OCI-LY1 (cell line): ENCODE results near the gene CLTCL1.

Experiments
- H2AFZ ChIP-seq: fragments of 200-600 bp; sonication (generic), shearing (Covaris generic); 2 replicates; pipeline ENCODE4 v1.6.0; 2014; ENCODE audit warnings: antibody characterized with exemption, mild to moderate bottlenecking, low read length
- H3F3A ChIP-seq: fragments of 200-600 bp; sonication (generic), shearing (Covaris generic); 2 replicates; pipeline ENCODE4 v1.6.0; 2014; ENCODE audit warnings: mild to moderate bottlenecking, antibody characterized with exemption, low read length, moderate library complexity; ENCODE audit not compliant: insufficient read depth
- H3K27ac ChIP-seq: fragments of 200-600 bp; sonication (generic); 2 replicates; pipeline ENCODE4 v1.5.1; 2014; ENCODE audit warnings: low read length, mixed run types, mild to moderate bottlenecking, low read depth; ENCODE audit not compliant: poor library complexity, severe bottlenecking
- H3K27me3 ChIP-seq: fragments of 200-600 bp; sonication (generic); 2 replicates; pipeline ENCODE4 v1.6.0; 2014; ENCODE audit warnings: antibody characterized with exemption, mild to moderate bottlenecking, low read length, moderate library complexity; ENCODE audit not compliant: insufficient read depth
- H3K36me3 ChIP-seq: fragments of 200-600 bp; sonication (generic); 2 replicates; pipeline ENCODE4 v1.6.1; 2014; ENCODE audit warnings: mild to moderate bottlenecking, antibody characterized with exemption, low read length, moderate library complexity, mixed read lengths; ENCODE audit not compliant: insufficient read depth
- H3K4me1 ChIP-seq: fragments of 200-600 bp; sonication (generic); 2 replicates; pipeline ENCODE4 v1.5.1; 2014; ENCODE audit warnings: mild to moderate bottlenecking, low read length, moderate library complexity; ENCODE audit not compliant: insufficient read depth, severe bottlenecking
- H3K4me2 ChIP-seq: fragments of 200-600 bp; sonication (generic), shearing (Covaris generic); 2 replicates; pipeline ENCODE4 v1.6.1; 2014; ENCODE audit warnings: low read length
- H3K4me3 ChIP-seq: fragments of 200-600 bp; sonication (generic); 2 replicates; pipeline ENCODE4 v1.5.1; 2014; ENCODE audit warnings: low read length, low read depth, mild to moderate bottlenecking, mixed read lengths; ENCODE audit not compliant: poor library complexity, severe bottlenecking
- H3K79me2 ChIP-seq: fragments of 200-600 bp; shearing (Covaris generic); 2 replicates; pipeline ENCODE4 v1.6.1; 2016; ENCODE audit warnings: mixed run types, low read length, mixed read lengths; ENCODE audit not compliant: insufficient read depth
- H3K9ac ChIP-seq: fragments of 200-600 bp; sonication (generic), shearing (Covaris generic); 2 replicates; pipeline ENCODE4 v1.6.1; 2014; ENCODE audit warnings: mild to moderate bottlenecking, low read length, mixed read lengths
- H3K9me2 ChIP-seq: fragments of 200-600 bp; sonication (generic), shearing (Covaris generic); 2 replicates; pipeline ENCODE4 v1.6.1; 2014; ENCODE audit warnings: low read depth, mild to moderate bottlenecking, low read length, mixed read lengths
- H3K9me3 ChIP-seq: fragments of 200-600 bp; shearing (Covaris generic); 2 replicates; pipeline ENCODE4 v1.6.1; 2014; ENCODE audit warnings: low read length, mixed read lengths
- H4K20me1 ChIP-seq: fragments of 200-600 bp; sonication (generic), shearing (Covaris generic); 2 replicates; pipeline ENCODE4 v1.6.0; 2016; ENCODE audit warnings: mild to moderate bottlenecking, low read length; ENCODE audit not compliant: insufficient read depth
- EZH2 ChIP-seq: fragments of 200-600 bp; sonication (generic), shearing (Covaris generic); IDR thresholded peaks from 2 replicates; pipeline ENCODE4 v1.8.0; 2017; ENCODE audit warnings: borderline replicate concordance, mixed run types, mild to moderate bottlenecking, antibody characterized with exemption, low read length, moderate library complexity, mixed read lengths
- TF ChIP-seq, protein P1 (sequence below): fragments of 200-600 bp; sonication (generic), shearing (Covaris generic); IDR thresholded peaks from 2 replicates; pipeline ENCODE4 v1.5.1; 2017; ENCODE audit warnings: mild to moderate bottlenecking, antibody characterized with exemption, low read length, moderate library complexity, mixed read lengths

CLTCL1 gene

DNA sequence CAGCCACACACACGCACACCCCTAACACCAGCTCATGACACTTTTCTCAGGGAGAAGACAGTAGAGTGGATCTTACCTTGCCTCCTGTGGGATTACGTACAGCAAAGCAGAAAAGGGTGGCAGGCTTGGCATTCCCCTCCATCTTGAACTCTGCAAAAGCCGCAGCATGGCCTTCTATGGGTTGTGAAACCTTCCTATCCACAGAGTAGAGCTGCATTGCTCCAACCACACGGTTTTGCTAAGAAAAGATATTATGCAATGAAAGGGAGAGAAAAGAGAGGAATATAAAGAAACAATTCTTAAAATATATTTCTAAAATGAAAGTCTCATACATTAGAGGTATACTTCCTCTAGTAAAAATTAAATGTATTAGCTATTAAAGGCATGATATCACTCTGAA, 48.8 kb downstream of the CLTCL1 start:
- H3K4me2 ChIP-seq = no peak overlapping the region
- H3F3A ChIP-seq = no peaks in the 10 kb centered on the region
- no peak for TF ChIP-seq EZH2
- TF ChIP-seq, protein P1, sequence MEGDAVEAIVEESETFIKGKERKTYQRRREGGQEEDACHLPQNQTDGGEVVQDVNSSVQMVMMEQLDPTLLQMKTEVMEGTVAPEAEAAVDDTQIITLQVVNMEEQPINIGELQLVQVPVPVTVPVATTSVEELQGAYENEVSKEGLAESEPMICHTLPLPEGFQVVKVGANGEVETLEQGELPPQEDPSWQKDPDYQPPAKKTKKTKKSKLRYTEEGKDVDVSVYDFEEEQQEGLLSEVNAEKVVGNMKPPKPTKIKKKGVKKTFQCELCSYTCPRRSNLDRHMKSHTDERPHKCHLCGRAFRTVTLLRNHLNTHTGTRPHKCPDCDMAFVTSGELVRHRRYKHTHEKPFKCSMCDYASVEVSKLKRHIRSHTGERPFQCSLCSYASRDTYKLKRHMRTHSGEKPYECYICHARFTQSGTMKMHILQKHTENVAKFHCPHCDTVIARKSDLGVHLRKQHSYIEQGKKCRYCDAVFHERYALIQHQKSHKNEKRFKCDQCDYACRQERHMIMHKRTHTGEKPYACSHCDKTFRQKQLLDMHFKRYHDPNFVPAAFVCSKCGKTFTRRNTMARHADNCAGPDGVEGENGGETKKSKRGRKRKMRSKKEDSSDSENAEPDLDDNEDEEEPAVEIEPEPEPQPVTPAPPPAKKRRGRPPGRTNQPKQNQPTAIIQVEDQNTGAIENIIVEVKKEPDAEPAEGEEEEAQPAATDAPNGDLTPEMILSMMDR = no peak
- H2AFZ ChIP-seq = no peak overlapping the region
- H3K79me2 ChIP-seq = no peaks in the 10 kb centered on the region
- H4K20me1 ChIP-seq = no peaks in the 10 kb centered on the region
- H3K9ac ChIP-seq = no peak overlapping the region
- H3K4me3 ChIP-seq = no peak overlapping the region
- H3K27me3 ChIP-seq = no peaks in the 10 kb centered on the region; the same call in 1 of the 2 replicates
- H3K9me3 ChIP-seq = no peaks in the 10 kb centered on the region
- H3K36me3 ChIP-seq = no peaks in the 10 kb centered on the region
- no peaks in the 10 kb centered on the region for H3K9me2 ChIP-seq
- H3K27ac ChIP-seq = no peak overlapping the region
- H3K4me1 ChIP-seq = no peaks in the 10 kb centered on the region

DNA sequence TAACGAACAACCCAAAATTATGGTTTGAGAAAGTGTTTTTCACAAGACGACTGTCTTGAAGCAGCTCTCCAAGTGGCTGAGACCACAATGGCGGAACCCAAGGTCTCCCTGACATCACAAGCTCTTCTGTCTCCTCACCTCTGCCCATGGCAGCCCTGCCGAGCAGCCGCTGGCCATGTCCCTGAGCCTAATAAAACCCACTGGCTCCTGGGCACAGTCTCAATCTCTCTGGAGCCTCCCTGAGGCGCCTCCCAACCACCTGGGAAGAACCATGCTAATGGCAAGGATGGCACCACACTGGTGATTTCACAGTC, 50.0 kb downstream of the CLTCL1 start:
- Histone ChIP-seq H3K36me3 (no peaks in the 10 kb centered on the region), H3F3A (no peaks in the 10 kb centered on the region), H3K4me1 (no peaks in the 10 kb centered on the region), H3K4me3 (no peak overlapping the region), H3K27ac (no peak overlapping the region), H3K79me2 (no peaks in the 10 kb centered on the region), H2AFZ (no peak overlapping the region), H3K9me2 (no peaks in the 10 kb centered on the region), H3K27me3 (no peaks in the 10 kb centered on the region; the same call in 1 of the 2 replicates), H3K9ac (no peak overlapping the region), H4K20me1 (no peaks in the 10 kb centered on the region), H3K4me2 (no peak overlapping the region), H3K9me3 (no peaks in the 10 kb centered on the region)
- TF ChIP-seq, protein P1 = no peak
- TF ChIP-seq EZH2 = no peak

DNA sequence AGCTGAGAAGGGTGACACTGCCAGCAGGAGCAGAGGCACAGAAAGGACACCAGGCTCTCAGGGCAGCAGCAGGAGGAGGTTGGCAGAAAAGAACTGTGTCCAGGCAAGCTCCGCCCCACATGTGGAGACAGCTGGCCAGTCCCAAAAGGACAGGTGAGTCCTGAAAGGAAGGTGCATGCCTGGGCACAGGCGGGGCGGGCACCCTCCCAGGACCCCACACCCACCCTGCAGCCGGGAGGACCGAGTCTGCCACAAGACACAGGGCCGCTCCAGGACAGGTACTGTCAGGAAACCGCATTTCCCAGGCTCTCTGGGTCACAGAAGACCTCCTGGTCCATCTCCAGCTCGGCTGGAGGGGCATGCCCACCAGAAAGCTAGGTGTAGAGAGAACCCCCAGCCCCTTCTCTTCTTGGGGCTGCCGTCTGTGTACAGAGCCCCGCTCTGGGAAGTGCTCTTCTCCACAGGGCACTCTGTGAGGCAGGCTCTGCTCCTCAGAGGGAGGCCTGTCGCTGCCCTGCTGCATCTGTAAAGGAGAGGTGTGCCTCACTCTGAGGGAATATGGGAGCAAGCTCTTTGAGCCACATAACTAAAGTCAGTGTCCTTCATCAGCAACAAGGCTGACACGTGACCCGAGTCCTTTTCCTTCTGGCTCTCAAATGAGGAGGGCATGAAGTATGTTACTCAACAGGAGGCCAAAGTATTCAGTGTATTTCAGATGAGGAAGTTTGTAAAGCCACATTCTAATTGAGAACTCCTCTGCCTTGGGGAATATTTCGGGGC, 50.5 kb downstream of the CLTCL1 start:
- Histone ChIP-seq H3K4me2 (no peak overlapping the region), H3K79me2 (no peaks in the 10 kb centered on the region), H3F3A (no peaks in the 10 kb centered on the region), H3K27ac (no peak overlapping the region), H2AFZ (no peak overlapping the region), H3K9me3 (no peaks in the 10 kb centered on the region), H3K9me2 (no peaks in the 10 kb centered on the region), H3K27me3 (no peaks in the 10 kb centered on the region; the same call in 1 of the 2 replicates), H3K4me1 (no peaks in the 10 kb centered on the region), H3K9ac (no peak overlapping the region), H3K36me3 (no peaks in the 10 kb centered on the region), H3K4me3 (no peak overlapping the region), H4K20me1 (no peaks in the 10 kb centered on the region)
- TF ChIP-seq, protein P1 = no peak
- no peak for TF ChIP-seq EZH2
